Measurements from ENCODE around the gene TTLL4.

The TTLL4 gene

DNA sequence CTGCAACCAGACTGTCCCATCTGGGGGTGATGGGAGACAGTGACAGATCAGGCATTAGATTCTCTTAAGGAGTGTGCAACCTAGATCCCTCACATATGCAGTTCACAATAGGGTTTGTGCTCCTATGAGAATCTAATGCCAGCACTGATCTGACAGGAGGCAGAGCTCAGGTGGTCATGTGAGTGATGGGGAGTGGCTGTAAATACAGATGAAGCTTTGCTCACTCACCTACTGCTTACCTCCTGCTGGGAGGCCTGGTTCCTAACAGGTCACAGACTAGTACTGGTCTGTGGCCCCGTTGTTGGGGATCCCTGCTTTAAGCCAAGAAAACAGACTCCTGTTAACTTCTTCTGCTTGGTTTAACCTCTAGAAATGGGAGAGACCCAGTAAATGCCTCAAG lies 74.5 kb downstream of the TTLL4 start:
- DNase-seq, result no peak

DNA sequence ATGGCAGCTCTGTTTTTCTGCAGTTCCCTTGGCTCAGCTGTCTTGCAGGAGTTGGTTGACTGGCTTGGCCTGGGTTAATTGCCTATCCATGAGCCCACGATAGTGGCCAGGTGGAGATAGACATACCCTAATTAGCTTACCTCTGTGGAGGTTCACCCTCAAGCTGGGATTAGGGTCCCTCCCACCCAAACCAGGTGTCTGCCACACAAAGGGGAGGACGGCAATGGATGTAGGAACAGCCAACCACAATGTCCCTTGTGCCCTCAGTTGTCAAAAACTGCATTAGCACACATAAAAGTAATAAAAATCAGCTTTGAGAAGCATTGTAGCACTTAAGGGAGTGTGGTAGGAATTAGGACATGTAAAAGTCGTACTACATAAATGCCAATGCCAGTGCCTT lies 75.5 kb downstream of the TTLL4 start:
- DNase-seq, result no peak

DNA sequence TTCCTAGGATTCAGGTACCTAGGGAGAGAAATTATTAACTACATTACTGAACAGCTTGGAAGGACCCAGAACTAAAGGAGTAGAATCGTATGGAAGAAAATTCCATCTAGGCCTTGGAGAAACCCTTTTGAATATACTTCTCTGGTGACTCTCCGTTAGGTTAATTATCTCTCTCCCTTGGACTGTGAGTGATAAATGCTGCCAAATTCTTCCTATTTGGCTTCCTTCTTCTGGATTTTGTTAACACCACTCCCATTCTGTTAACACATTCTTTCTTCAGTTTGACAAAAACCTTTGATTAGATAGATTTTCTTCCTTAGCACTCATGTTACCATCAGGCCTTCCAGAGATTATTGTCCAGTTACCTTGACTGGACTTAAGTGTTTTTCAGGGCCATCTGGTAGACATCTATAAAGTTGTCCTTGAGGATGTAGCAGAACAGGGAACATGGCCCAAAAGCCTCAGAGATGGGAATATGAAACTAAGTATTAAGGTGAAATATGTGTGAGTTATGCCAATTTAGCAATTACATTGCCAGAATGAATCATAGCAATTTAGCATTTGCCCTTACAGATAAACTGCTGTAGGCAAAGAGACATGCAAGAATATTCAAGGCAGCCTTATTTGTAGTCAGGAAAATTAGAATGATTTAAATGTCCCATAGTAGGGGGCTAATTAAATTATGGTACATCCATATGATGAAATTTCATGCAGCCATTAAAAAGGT lies 78.1 kb downstream of the TTLL4 start:
- no peak for DNase-seq

DNA sequence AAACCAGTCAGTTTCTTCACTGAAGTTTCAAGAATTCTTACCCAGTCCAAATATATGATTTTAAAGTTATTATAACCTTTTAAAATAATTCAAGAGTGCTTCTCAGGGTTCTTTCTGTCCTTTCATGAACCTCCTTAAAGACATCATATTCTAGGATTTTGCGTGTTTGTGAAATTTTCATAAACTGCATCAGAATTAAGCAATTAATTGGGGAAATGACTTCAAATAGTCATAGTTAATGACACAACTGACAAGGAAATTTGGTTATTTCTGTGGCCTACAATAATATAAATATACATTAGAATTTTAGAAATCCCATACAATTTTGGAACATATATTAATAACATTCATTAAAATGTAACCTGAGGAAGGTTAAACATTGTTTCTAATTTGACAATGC lies 81.8 kb downstream of the TTLL4 start:
- DNase-seq, result no peak

DNA sequence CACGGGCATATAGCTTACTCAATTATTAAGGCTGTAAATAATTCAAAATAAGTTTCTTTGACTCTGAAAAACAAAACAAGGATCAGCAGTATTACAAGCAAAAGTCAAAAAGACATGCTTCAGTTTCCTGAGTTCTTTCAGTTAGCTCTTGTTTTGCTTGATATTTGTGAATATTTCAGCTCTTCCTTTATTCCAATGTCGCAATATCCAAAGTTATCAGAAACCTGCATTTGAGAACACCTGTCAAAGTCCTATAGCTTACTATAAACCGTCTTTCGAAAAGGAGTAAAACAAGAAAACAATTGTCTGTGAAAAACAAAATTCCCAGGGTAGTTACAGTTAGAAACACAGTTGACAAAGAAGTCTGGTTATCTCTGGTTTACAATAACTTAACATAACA lies 86.1 kb downstream of the TTLL4 start:
- DNase-seq, result no peak

DNA sequence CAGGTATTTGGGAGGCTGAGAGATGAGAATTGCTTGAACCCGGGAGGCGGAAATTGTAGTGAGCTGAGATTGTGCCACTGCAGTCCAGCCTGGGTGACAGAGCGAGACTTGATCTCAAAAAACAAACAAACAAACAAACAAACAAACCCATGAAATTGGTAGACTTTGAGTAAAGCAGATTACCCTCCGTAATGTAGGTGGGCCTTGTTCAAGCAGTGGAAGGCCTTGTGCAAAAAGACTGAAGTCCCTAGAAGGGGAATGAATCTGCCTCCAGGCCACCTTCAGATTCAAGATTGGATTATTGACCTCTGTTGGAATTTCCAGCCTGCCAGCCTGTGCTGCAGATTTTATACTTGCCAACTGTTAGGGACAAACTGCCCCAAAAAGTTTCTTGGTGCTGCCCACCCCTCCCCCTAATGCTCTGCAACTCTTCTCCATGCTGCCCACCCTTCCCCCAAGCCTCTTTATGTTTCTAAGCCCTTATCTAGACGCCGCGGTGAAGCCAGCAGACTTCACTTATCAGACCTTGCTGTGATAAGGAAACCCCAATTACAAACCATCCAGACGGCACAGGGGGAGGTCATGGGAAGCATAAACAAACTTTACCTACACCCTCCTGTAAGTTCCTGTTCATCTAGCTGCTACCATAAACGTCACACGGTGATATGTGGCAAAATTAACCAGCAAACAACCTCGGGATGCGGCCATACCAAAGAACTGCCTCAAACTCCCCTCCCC lies 88.3 kb downstream of the TTLL4 start:
- DNase-seq, result no peak

DNA sequence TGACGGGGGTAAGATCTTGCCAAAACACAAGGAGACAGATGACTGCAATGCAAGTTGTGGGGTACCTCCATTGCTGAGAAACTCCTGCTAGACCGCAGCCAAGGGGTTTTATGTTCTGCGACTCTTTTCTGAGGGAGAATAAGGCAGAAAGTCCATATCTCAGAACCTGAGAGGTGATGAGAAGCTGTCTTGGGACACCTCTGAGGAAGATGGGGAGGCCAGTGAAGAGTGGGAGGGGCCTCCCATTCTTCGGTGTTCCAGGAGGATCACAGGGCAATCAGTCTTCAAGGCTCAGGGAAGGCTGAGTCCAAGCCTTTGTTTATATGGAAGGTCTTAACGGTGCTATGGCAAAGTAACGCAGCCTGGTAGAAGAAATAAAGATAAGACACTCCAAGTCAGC lies 89.4 kb downstream of the TTLL4 start:
- DNase-seq, result no peak

DNA sequence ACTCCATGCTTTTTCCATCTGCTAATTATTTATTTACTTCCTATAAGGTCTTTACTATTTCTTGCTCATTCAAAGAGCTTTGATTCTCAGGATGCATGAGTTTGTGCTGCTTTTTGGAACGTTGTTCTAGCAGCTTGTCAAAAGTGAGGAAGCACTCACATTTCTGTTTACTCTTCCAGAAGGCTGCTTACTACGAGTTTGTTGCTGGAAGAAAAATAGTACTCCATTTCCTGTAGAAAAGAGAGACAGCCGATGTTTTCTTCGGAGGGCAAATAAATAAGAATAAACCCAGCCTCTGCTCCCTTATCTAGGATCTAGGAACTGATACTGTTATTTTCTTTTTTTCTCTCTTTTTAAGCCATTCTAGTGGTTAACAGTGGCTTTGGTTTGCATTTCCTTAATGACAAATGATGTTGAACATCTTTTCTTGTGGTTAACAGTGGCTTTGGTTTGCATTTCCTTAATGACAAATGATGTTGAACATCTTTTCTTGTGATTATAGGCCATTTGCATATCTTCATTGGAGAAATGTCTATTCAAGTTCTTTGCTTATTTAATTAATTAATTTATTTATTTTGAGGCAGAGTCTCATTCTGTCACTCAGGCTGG lies 91.9 kb downstream of the TTLL4 start:
- DNase-seq, result no peak

DNA sequence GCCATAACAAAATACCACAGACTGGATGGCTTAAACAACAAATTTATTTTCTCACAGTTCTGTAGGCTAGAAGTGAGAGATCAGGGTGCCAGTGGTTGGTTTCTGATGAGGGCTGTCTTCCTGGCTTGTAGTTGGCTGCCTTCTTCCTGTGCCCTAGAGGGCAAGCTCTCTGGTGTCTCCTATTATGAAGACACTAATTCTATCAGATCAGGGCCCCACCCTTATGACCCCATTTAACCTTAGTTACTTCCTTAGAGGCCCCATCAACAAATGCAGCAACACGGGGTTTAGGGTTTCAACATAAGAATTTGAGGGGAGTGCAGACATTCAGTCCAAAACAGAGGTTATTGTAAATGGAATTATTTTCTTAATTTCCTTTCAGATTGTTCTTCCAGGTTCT lies 94.2 kb downstream of the TTLL4 start:
- DNase-seq, result no peak
